Measurements from ENCODE around the gene RASGRP1. TPM values are rescaled to one million over a fixed set of nuclear protein-coding genes. Genes with fewer than 3 reads are reported as not detected.
A peak's percentile ranks its signal among the peaks of the same experiment; 100 is the strongest.
"Not testable (repeated sequence)": the region's sequence is repeated elsewhere in the genome, so short reads cannot be mapped to it uniquely, and the experiment has no call there.

RASGRP1 gene
- polyA plus RNA-seq (2013, experiment 1 of 2; ENCODE audit: insufficient read length), result 8.9 TPM
- 9.2 TPM for polyA plus RNA-seq (2013, experiment 2 of 2; ENCODE audit: insufficient read length)

GRCh38 chr15:38564557-38565286, at the start of gene RASGRP1:
TSS of gene RASGRP1 (minus strand) at chr15:38564814. CDS start at chr15:38564628, 186 bp downstream.
- peak; percentile 65 for DNase-seq

GRCh38 chr15:38613085-38613484, 48.5 kb upstream of the RASGRP1 start:
- DNase-seq, result no peak

GRCh38 chr15:38612159-38612863, 47.7 kb upstream of the RASGRP1 start:
- no peak for DNase-seq

GRCh38 chr15:38611228-38611627, 46.6 kb upstream of the RASGRP1 start:
- no peak for DNase-seq

- no peak for DNase-seq
Measured at GRCh38 chr15:38610748-38611147, 46.1 kb upstream of the RASGRP1 start.

GRCh38 chr15:38609097-38609738, 44.6 kb upstream of the RASGRP1 start:
- DNase-seq, result no peak

GRCh38 chr15:38608682-38609081, 44.1 kb upstream of the RASGRP1 start:
- DNase-seq, result no peak

GRCh38 chr15:38605744-38606143, 41.1 kb upstream of the RASGRP1 start:
- DNase-seq, result no peak

- no peak for DNase-seq
Measured at GRCh38 chr15:38603672-38604071, 39.1 kb upstream of the RASGRP1 start.

GRCh38 chr15:38602910-38603670, 38.5 kb upstream of the RASGRP1 start:
- DNase-seq, result no peak

GRCh38 chr15:38600236-38600635, 35.6 kb upstream of the RASGRP1 start:
- DNase-seq, result no peak

GRCh38 chr15:38598749-38599148, 34.1 kb upstream of the RASGRP1 start:
- no peak for DNase-seq

GRCh38 chr15:38597219-38597800, 32.7 kb upstream of the RASGRP1 start:
- DNase-seq, result no peak

- no peak for DNase-seq
Measured at GRCh38 chr15:38593524-38593923, 28.9 kb upstream of the RASGRP1 start.

- DNase-seq, result peak; percentile 68
Measured at GRCh38 chr15:38589502-38589901, 24.9 kb upstream of the RASGRP1 start.

GRCh38 chr15:38588672-38589071, 24.1 kb upstream of the RASGRP1 start:
- DNase-seq, result no peak

- DNase-seq, result no peak
Measured at GRCh38 chr15:38587214-38587613, 22.6 kb upstream of the RASGRP1 start.

GRCh38 chr15:38586005-38586404, 21.4 kb upstream of the RASGRP1 start:
- not testable (repeated sequence) for DNase-seq

- no peak for DNase-seq
Measured at GRCh38 chr15:38578626-38579025, 14.0 kb upstream of the RASGRP1 start.

- DNase-seq, result no peak
Measured at GRCh38 chr15:38577424-38577987, 12.9 kb upstream of the RASGRP1 start.

- no peak for DNase-seq
Measured at GRCh38 chr15:38576837-38577236, 12.2 kb upstream of the RASGRP1 start.

- no peak for DNase-seq
Measured at GRCh38 chr15:38576261-38576660, 11.6 kb upstream of the RASGRP1 start.

Data from fibroblast of skin of scalp (primary cell).